Neural cell (in vitro differentiated cells): ENCODE results near the gene NUBPL. TPM values are rescaled to one million over a fixed set of nuclear protein-coding genes. Genes with fewer than 3 reads are reported as not detected.

ENCODE experiments used
- H2AFZ ChIP-seq: fragments of 200-600, 300-800 bp; sonication (generic), shearing (Covaris generic); 2 replicates; pipeline ENCODE4 v1.6.0; 2014; ENCODE audit warnings: low read depth, mild to moderate bottlenecking, antibody characterized with exemption, low read length, moderate library complexity
- H3F3A ChIP-seq: fragments of 200-600 bp; shearing (Covaris generic); 2 replicates; pipeline ENCODE4 v1.6.1; 2016; ENCODE audit warnings: mild to moderate bottlenecking, moderate library complexity, mixed read lengths, antibody characterized with exemption, low read length; ENCODE audit not compliant: insufficient read depth, poor library complexity, severe bottlenecking
- H3K27ac ChIP-seq: fragments of 200-600, 300-800 bp; sonication (generic), shearing (Covaris generic); 2 replicates; pipeline ENCODE4 v1.5.1; 2014; ENCODE audit warnings: mild to moderate bottlenecking, low read length, moderate library complexity
- H3K27me3 ChIP-seq: fragments of 300-800, 200-600 bp; sonication (generic), shearing (Covaris generic); 2 replicates; pipeline ENCODE4 v1.6.0; 2014; ENCODE audit warnings: mild to moderate bottlenecking, low read depth, low read length, moderate library complexity; ENCODE audit not compliant: insufficient read depth
- H3K36me3 ChIP-seq: fragments of 300-800, 200-600 bp; sonication (generic), shearing (Covaris generic); 2 replicates; pipeline ENCODE4 v1.5.1; 2014; ENCODE audit warnings: mild to moderate bottlenecking, antibody characterized with exemption, low read length, moderate library complexity; ENCODE audit not compliant: insufficient read depth
- H3K4me2 ChIP-seq: fragments of 300-800, 200-600 bp; sonication (generic), shearing (Covaris generic); 2 replicates; pipeline ENCODE4 v1.6.0; 2014; ENCODE audit warnings: mild to moderate bottlenecking, low read length
- H3K4me3 ChIP-seq: fragments of 300-800, 200-600 bp; sonication (generic), shearing (Covaris generic); 2 replicates; pipeline ENCODE4 v1.5.1; 2014; ENCODE audit warnings: mild to moderate bottlenecking, low read length, moderate library complexity
- H3K79me2 ChIP-seq: fragments of 200-600 bp; shearing (Covaris generic); replicated peaks from 2 replicates; pipeline ENCODE4 v1.6.0; 2014; ENCODE audit warnings: mild to moderate bottlenecking, low read length, moderate library complexity; ENCODE audit not compliant: insufficient read depth
- H3K9ac ChIP-seq: fragments of 300-800, 200-600 bp; sonication (generic), shearing (Covaris generic); 2 replicates; pipeline ENCODE4 v1.6.1; 2016; ENCODE audit warnings: mild to moderate bottlenecking, low read length, mixed read lengths
- H3K9me2 ChIP-seq: fragments of 200-600 bp; shearing (Covaris generic); 2 replicates; pipeline ENCODE4 v1.6.1; 2016; ENCODE audit warnings: mild to moderate bottlenecking, low read length, mixed read lengths; ENCODE audit not compliant: insufficient read depth
- H3K9me3 ChIP-seq: fragments of 200-600, 300-800 bp; sonication (generic), shearing (Covaris generic); 2 replicates; pipeline ENCODE4 v1.6.1; 2016; ENCODE audit warnings: mild to moderate bottlenecking, mixed run types, low read length, moderate library complexity, mixed read lengths
- H4K20me1 ChIP-seq: fragments of 200-600 bp; shearing (Covaris generic); 2 replicates; pipeline ENCODE4 v1.6.1; 2016; ENCODE audit warnings: mild to moderate bottlenecking, mixed run types; ENCODE audit not compliant: insufficient read depth
- EP300 ChIP-seq: fragments of 450-650 bp; conservative IDR thresholded peaks from 2 replicates; pipeline ENCODE4 v1.6.1; 2014; ENCODE audit warnings: antibody characterized with exemption, mild to moderate bottlenecking, moderate library complexity; ENCODE audit not compliant: poor library complexity, severe bottlenecking
- EZH2 ChIP-seq: fragments of 200-600, 300-800 bp; shearing (Covaris generic), sonication (generic); IDR thresholded peaks from 2 replicates; pipeline ENCODE4 v1.6.1; 2014; ENCODE audit warnings: antibody characterized with exemption, low read length, borderline replicate concordance, mild to moderate bottlenecking; ENCODE audit not compliant: insufficient read depth, poor library complexity, severe bottlenecking
- MXI1 ChIP-seq: fragments of 450-650 bp; conservative IDR thresholded peaks from 2 replicates; pipeline ENCODE4 v1.6.1; 2014; ENCODE audit warnings: antibody characterized with exemption, mild to moderate bottlenecking; ENCODE audit not compliant: poor library complexity, severe bottlenecking
- POLR2AphosphoS5 ChIP-seq: IDR thresholded peaks from 2 replicates; pipeline ENCODE4 v1.6.1; 2012
- RAD21 ChIP-seq: fragments of 450-650 bp; conservative IDR thresholded peaks from 2 replicates; pipeline ENCODE4 v1.6.1; 2014; ENCODE audit warnings: antibody characterized with exemption, mild to moderate bottlenecking, moderate library complexity
- SMC3 ChIP-seq: fragments of 450-650 bp; conservative IDR thresholded peaks from 2 replicates; pipeline ENCODE4 v1.6.1; 2014; ENCODE audit warnings: antibody characterized with exemption, mild to moderate bottlenecking, moderate library complexity; ENCODE audit not compliant: poor library complexity
- TAF1 ChIP-seq: IDR thresholded peaks from 2 replicates; pipeline ENCODE4 v1.6.1; 2012; ENCODE audit warnings: low read depth
- polyA plus RNA-seq: library from polyadenylated mRNA; depleted of rRNA; stranded (reverse); fragments of >200 nt; gene quantifications from 2 replicates; pipeline ENCODE4 v1.2.3, GENCODE V29; 2014
- TF ChIP-seq, protein P1 (sequence below): fragments of 450-650 bp; IDR thresholded peaks from 2 replicates; pipeline ENCODE4 v1.5.1; 2014; ENCODE audit warnings: antibody characterized with exemption, mild to moderate bottlenecking, moderate library complexity; ENCODE audit not compliant: poor library complexity, severe bottlenecking
- TF ChIP-seq, protein P2 (sequence below): IDR thresholded peaks from 2 replicates; pipeline ENCODE4 v1.6.1; 2012; ENCODE audit warnings: borderline replicate concordance

The NUBPL gene
- polyA plus RNA-seq, 1 donor from 2014 or later = 3.1 TPM

DNA sequence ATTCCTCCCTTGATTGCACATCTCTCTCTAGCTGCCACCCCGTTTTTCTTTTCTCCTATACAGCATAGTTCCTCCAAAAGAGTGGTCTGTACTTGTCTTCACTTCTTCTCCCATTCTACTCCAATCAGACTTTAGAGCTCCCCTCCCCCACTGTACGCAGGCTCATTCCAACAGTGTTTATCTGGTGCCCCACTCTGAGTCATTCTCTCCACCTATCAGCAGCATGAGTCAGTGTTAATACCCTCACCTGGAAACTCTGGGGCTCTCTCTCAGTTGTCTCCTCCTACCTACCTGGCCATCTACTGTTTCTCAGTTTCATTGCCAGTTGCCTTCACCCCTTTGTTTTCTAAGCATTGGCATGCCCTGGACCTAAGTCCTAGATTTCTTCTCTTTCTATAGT lies 340.8 kb downstream of the NUBPL start:
- Histone ChIP-seq H3K4me2 (no peak overlapping the region), H3K27ac (no peak overlapping the region), H2AFZ (no peak overlapping the region), H4K20me1 (no peaks in the 10 kb centered on the region), H3K9me2 (no peaks in the 10 kb centered on the region), H3K9me3 (no peaks in the 10 kb centered on the region), H3K27me3 (no peaks in the 10 kb centered on the region), H3K4me3 (no peak overlapping the region), H3K79me2 (no peaks in the 10 kb centered on the region), H3K9ac (no peak overlapping the region), H3F3A (no peaks in the 10 kb centered on the region), H3K36me3 (no peaks in the 10 kb centered on the region)
- TF ChIP-seq EZH2 (no peak), POLR2AphosphoS5 (no peak), SMC3 (no peak), TAF1 (no peak), EP300 (no peak), RAD21 (no peak), MXI1 (no peak)
- TF ChIP-seq, protein P1, sequence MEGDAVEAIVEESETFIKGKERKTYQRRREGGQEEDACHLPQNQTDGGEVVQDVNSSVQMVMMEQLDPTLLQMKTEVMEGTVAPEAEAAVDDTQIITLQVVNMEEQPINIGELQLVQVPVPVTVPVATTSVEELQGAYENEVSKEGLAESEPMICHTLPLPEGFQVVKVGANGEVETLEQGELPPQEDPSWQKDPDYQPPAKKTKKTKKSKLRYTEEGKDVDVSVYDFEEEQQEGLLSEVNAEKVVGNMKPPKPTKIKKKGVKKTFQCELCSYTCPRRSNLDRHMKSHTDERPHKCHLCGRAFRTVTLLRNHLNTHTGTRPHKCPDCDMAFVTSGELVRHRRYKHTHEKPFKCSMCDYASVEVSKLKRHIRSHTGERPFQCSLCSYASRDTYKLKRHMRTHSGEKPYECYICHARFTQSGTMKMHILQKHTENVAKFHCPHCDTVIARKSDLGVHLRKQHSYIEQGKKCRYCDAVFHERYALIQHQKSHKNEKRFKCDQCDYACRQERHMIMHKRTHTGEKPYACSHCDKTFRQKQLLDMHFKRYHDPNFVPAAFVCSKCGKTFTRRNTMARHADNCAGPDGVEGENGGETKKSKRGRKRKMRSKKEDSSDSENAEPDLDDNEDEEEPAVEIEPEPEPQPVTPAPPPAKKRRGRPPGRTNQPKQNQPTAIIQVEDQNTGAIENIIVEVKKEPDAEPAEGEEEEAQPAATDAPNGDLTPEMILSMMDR = no peak
- TF ChIP-seq, protein P2, sequence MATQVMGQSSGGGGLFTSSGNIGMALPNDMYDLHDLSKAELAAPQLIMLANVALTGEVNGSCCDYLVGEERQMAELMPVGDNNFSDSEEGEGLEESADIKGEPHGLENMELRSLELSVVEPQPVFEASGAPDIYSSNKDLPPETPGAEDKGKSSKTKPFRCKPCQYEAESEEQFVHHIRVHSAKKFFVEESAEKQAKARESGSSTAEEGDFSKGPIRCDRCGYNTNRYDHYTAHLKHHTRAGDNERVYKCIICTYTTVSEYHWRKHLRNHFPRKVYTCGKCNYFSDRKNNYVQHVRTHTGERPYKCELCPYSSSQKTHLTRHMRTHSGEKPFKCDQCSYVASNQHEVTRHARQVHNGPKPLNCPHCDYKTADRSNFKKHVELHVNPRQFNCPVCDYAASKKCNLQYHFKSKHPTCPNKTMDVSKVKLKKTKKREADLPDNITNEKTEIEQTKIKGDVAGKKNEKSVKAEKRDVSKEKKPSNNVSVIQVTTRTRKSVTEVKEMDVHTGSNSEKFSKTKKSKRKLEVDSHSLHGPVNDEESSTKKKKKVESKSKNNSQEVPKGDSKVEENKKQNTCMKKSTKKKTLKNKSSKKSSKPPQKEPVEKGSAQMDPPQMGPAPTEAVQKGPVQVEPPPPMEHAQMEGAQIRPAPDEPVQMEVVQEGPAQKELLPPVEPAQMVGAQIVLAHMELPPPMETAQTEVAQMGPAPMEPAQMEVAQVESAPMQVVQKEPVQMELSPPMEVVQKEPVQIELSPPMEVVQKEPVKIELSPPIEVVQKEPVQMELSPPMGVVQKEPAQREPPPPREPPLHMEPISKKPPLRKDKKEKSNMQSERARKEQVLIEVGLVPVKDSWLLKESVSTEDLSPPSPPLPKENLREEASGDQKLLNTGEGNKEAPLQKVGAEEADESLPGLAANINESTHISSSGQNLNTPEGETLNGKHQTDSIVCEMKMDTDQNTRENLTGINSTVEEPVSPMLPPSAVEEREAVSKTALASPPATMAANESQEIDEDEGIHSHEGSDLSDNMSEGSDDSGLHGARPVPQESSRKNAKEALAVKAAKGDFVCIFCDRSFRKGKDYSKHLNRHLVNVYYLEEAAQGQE = no peak

DNA sequence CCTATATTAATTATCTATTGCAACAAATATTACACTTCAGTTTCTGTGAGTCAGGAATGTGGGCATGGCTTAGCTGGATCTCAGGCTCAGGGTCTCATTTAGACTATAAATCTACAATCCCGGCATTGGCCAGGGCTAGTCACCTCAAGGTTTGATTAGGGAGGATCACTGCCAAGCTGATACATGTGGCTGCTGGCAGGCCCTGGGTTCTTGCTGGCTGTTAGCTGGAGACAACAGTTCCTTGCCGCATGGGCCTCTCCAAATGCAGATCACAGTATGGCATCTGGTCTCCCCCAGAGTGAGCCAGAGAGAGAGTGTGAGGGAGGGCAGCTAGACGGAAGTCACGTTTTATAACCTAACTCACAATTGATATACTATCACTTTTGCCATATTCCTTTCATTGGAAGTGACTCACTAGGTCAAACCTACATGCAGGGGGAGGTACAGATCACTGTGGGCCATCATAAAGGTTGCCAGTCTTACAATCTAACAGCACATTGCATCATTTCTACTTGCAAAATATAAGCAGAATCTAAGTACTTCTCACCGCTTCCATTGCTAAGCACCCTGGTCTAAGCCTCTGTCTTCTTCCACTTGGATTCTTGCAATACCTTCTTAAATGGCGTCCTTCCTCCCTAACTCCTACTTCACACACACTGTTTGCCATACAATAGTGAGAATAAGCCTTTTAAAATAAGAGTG lies 341.9 kb downstream of the NUBPL start:
- H3K36me3 ChIP-seq = no peaks in the 10 kb centered on the region
- no peaks in the 10 kb centered on the region for H3K9me3 ChIP-seq
- no peak overlapping the region for H3K4me3 ChIP-seq
- H4K20me1 ChIP-seq = no peaks in the 10 kb centered on the region
- no peak overlapping the region for H3K27ac ChIP-seq
- H3K4me2 ChIP-seq = no peak overlapping the region
- no peaks in the 10 kb centered on the region for H3K79me2 ChIP-seq
- H3K27me3 ChIP-seq = no peaks in the 10 kb centered on the region
- H3K9ac ChIP-seq = no peak overlapping the region
- TF ChIP-seq MXI1 (no peak), SMC3 (no peak), POLR2AphosphoS5 (no peak), RAD21 (no peak), EZH2 (no peak), EP300 (no peak), TAF1 (no peak)
- TF ChIP-seq, protein P2 = no peak
- TF ChIP-seq, protein P1 = no peak
- no peaks in the 10 kb centered on the region for H3F3A ChIP-seq
- H3K9me2 ChIP-seq = no peaks in the 10 kb centered on the region
- H2AFZ ChIP-seq = no peak overlapping the region
